Mammary epithelial cell (primary cell): ENCODE measurements around the gene RAPGEF2.

ENCODE experiments used
- EZH2 ChIP-seq: IDR thresholded peaks from 2 replicates; pipeline ENCODE4 v1.6.1; 2012; ENCODE audit warnings: low read length, inconsistent platforms, borderline replicate concordance
- TF ChIP-seq, protein P1 (sequence below), 2 donors: IDR thresholded peaks in 1 of 2; conservative IDR thresholded peaks in 1 of 2; 2 replicates each; pipeline ENCODE4 v1.5.1; 2011 to 2012; ENCODE audit warnings: inconsistent platforms in 2 of 2, low read length in 2 of 2, mild to moderate bottlenecking in 2 of 2, control low read depth in 1 of 2, low read depth in 1 of 2; ENCODE audit not compliant: insufficient read depth in 1 of 2; ENCODE audit errors: extremely low read depth in 1 of 2

- TF ChIP-seq, protein P1, sequence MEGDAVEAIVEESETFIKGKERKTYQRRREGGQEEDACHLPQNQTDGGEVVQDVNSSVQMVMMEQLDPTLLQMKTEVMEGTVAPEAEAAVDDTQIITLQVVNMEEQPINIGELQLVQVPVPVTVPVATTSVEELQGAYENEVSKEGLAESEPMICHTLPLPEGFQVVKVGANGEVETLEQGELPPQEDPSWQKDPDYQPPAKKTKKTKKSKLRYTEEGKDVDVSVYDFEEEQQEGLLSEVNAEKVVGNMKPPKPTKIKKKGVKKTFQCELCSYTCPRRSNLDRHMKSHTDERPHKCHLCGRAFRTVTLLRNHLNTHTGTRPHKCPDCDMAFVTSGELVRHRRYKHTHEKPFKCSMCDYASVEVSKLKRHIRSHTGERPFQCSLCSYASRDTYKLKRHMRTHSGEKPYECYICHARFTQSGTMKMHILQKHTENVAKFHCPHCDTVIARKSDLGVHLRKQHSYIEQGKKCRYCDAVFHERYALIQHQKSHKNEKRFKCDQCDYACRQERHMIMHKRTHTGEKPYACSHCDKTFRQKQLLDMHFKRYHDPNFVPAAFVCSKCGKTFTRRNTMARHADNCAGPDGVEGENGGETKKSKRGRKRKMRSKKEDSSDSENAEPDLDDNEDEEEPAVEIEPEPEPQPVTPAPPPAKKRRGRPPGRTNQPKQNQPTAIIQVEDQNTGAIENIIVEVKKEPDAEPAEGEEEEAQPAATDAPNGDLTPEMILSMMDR (conservative IDR thresholded peaks at IDR 0.05 in 1 of 2, IDR thresholded peaks at IDR 0.05 in 1 of 2; ENCODE audit: extremely low read depth in 1 of 2, insufficient read depth in 1 of 2, low read depth in 1 of 2, low read length in 2 of 2) = peak; percentile 60 to 76
- no peak for TF ChIP-seq EZH2
These were observed 72.5 kb downstream of the RAPGEF2 start for GRCh38 chr4:159175085-159175988.
